ENCODE measurements around the gene FLRT2.

FLRT2 gene

GRCh38 chr14:85620947-85621346, 91.0 kb downstream of the FLRT2 start:
- no peak overlapping the region for H3K4me3 ChIP-seq (ENCODE audit: low read length)
- H3K27me3 ChIP-seq (ENCODE audit: insufficient read depth, low read length), result no peaks in the 10 kb centered on the region
- H3K9me3 ChIP-seq (ENCODE audit: low read length), result no peaks in the 10 kb centered on the region
- H3K4me1 ChIP-seq (ENCODE audit: insufficient read depth, low read length), result no peaks in the 10 kb centered on the region
- H3K36me3 ChIP-seq (ENCODE audit: insufficient read depth, low read length), result no peaks in the 10 kb centered on the region
- H2AFZ ChIP-seq (ENCODE audit: low read depth, low read length), result no peak overlapping the region

GRCh38 chr14:85622106-85622505, 92.2 kb downstream of the FLRT2 start:
- Histone ChIP-seq H3K9me3 (ENCODE audit: low read length) (no peaks in the 10 kb centered on the region), H3K4me3 (ENCODE audit: low read length) (no peak overlapping the region), H3K27me3 (ENCODE audit: insufficient read depth, low read length) (no peaks in the 10 kb centered on the region), H3K4me1 (ENCODE audit: insufficient read depth, low read length) (no peaks in the 10 kb centered on the region), H2AFZ (ENCODE audit: low read depth, low read length) (no peak overlapping the region), H3K36me3 (ENCODE audit: insufficient read depth, low read length) (no peaks in the 10 kb centered on the region)

DNA sequence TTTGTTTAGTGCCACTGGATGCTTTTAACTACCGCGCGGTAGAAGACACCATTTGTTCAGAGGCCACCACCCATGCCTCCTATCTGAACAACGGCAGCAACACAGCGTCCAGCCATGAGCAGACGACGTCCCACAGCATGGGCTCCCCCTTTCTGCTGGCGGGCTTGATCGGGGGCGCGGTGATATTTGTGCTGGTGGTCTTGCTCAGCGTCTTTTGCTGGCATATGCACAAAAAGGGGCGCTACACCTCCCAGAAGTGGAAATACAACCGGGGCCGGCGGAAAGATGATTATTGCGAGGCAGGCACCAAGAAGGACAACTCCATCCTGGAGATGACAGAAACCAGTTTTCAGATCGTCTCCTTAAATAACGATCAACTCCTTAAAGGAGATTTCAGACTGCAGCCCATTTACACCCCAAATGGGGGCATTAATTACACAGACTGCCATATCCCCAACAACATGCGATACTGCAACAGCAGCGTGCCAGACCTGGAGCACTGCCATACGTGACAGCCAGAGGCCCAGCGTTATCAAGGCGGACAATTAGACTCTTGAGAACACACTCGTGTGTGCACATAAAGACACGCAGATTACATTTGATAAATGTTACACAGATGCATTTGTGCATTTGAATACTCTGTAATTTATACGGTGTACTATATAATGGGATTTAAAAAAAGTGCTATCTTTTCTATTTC, 93.2 kb downstream of the FLRT2 start:
- Histone ChIP-seq H3K4me3 (ENCODE audit: low read length) (no peak overlapping the region), H3K9me3 (ENCODE audit: low read length) (no peaks in the 10 kb centered on the region), H2AFZ (ENCODE audit: low read depth, low read length) (no peak overlapping the region), H3K4me1 (ENCODE audit: insufficient read depth, low read length) (no peaks in the 10 kb centered on the region), H3K27me3 (ENCODE audit: insufficient read depth, low read length) (no peaks in the 10 kb centered on the region), H3K36me3 (ENCODE audit: insufficient read depth, low read length) (no peaks in the 10 kb centered on the region)

DNA sequence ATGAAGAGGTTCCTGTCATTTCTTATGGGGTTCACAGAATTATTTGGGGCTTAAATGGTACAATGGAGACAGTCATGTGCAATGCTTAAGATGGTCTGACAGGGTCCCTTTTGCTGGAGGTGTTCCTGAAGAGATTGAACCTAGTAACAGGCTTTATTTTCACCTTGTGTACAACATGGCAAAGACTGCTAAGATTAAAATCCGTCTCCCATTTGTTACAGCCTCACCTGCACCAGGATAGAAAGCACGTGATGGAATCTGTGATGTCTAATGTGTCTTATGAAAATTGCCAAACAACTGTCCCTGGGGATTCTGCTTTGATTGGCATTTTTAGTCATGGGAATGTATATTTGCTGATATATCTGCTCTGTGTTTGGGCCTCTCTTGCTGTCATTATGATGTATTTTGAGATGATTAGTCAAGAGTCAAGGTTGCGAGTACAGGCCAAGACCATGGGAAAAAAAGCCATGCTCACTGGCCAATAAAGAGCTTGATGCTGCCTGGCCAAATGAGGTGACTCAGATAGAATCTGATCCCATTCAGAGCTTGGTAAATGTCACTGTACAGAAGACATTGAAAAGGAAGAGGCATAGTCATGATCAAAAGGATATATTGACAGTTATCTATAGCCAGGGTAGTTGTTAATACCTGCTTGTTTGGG, 96.1 kb downstream of the FLRT2 start:
- Histone ChIP-seq H3K4me3 (ENCODE audit: low read length) (no peak overlapping the region), H2AFZ (ENCODE audit: low read depth, low read length) (no peak overlapping the region), H3K9me3 (ENCODE audit: low read length) (no peaks in the 10 kb centered on the region), H3K4me1 (ENCODE audit: insufficient read depth, low read length) (no peaks in the 10 kb centered on the region), H3K36me3 (ENCODE audit: insufficient read depth, low read length) (no peaks in the 10 kb centered on the region), H3K27me3 (ENCODE audit: insufficient read depth, low read length) (no peaks in the 10 kb centered on the region)

DNA sequence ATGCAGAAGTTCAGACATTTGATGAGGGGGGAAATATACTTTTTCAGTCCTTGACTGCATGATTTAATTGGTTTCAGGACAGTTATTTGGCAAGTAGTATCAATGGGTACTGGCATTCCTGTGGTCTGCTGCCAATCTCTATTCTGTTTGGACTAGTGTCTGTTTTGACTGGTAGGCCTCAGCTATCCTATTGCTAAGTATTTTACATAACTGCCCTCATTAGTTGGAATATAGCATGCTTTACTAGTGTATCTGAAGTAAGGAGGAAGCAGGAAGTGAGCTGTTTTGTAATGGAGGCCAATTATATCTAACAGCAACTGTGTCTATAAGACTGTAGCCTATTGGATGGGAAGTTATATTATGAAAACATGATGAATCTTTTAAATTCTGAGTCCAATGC, 104.3 kb downstream of the FLRT2 start:
- Histone ChIP-seq H3K4me1 (ENCODE audit: insufficient read depth, low read length) (no peaks in the 10 kb centered on the region), H3K36me3 (ENCODE audit: insufficient read depth, low read length) (no peaks in the 10 kb centered on the region)

DNA sequence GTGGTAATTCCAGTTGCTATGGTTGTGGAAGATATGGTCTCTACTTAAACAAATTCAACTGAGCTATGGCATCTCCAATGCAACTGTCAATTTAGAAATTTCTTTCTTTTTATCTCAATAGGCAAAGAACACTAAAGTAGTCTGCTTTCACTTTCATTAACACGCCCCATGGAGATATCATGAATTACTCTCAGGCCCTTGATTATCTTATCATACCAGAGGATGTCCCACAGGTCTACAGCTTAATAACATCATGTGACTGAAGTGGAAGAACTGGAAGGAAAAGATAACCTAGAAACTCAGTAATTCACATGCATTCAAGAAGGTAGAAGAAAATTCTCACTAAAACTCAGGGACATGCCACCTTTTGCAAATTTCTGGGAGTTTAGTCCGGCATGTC, 114.3 kb downstream of the FLRT2 start:
- Histone ChIP-seq H2AFZ (ENCODE audit: low read depth, low read length) (no peak overlapping the region), H3K4me1 (ENCODE audit: insufficient read depth, low read length) (no peaks in the 10 kb centered on the region), H3K36me3 (ENCODE audit: insufficient read depth, low read length) (no peaks in the 10 kb centered on the region), H3K4me3 (ENCODE audit: low read length) (no peak overlapping the region), H3K9me3 (ENCODE audit: low read length) (no peaks in the 10 kb centered on the region), H3K27me3 (ENCODE audit: insufficient read depth, low read length) (no peaks in the 10 kb centered on the region)

More for the DNA sequence above, 104.3 kb downstream of the FLRT2 start:
- H3K4me3 ChIP-seq (ENCODE audit: low read length), result no peak overlapping the region
- no peak overlapping the region for H2AFZ ChIP-seq (ENCODE audit: low read depth, low read length)
- H3K27me3 ChIP-seq (ENCODE audit: insufficient read depth, low read length), result no peaks in the 10 kb centered on the region
- no peaks in the 10 kb centered on the region for H3K9me3 ChIP-seq (ENCODE audit: low read length)

GRCh38 chr14:85653029-85653428, 123.1 kb downstream of the FLRT2 start:
- Histone ChIP-seq H2AFZ (ENCODE audit: low read depth, low read length) (no peak overlapping the region), H3K27me3 (ENCODE audit: insufficient read depth, low read length) (no peaks in the 10 kb centered on the region), H3K4me1 (ENCODE audit: insufficient read depth, low read length) (no peaks in the 10 kb centered on the region), H3K9me3 (ENCODE audit: low read length) (no peaks in the 10 kb centered on the region), H3K4me3 (ENCODE audit: low read length) (no peak overlapping the region), H3K36me3 (ENCODE audit: insufficient read depth, low read length) (no peaks in the 10 kb centered on the region)

GRCh38 chr14:85660243-85660922, 130.4 kb downstream of the FLRT2 start:
- Histone ChIP-seq H2AFZ (ENCODE audit: low read depth, low read length) (no peak overlapping the region), H3K4me3 (ENCODE audit: low read length) (no peak overlapping the region), H3K4me1 (ENCODE audit: insufficient read depth, low read length) (no peaks in the 10 kb centered on the region), H3K9me3 (ENCODE audit: low read length) (no peaks in the 10 kb centered on the region), H3K27me3 (ENCODE audit: insufficient read depth, low read length) (no peaks in the 10 kb centered on the region), H3K36me3 (ENCODE audit: insufficient read depth, low read length) (no peaks in the 10 kb centered on the region)

DNA sequence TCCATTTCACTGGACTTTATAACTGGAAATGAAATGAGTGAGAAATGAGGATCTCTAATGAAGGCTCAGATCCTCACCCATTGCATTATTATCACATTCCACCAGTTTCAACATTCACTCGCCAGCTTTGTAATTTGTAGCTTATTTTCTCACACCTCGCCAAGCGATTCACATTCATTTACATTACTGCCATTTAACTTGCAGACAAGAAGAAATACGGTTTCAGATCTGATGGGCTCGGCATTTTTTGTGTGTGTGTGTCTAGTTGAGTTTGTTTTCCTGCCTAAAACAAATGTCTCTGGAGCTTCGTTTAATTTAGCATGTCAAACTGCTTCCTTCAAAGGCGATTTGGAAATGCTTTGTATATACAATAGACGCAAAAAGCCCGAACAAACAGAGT, 132.2 kb downstream of the FLRT2 start:
- no peak overlapping the region for H3K4me3 ChIP-seq (ENCODE audit: low read length)
- no peak overlapping the region for H2AFZ ChIP-seq (ENCODE audit: low read depth, low read length)
- H3K4me1 ChIP-seq (ENCODE audit: insufficient read depth, low read length), result no peaks in the 10 kb centered on the region
- H3K36me3 ChIP-seq (ENCODE audit: insufficient read depth, low read length), result no peaks in the 10 kb centered on the region
- H3K9me3 ChIP-seq (ENCODE audit: low read length), result no peaks in the 10 kb centered on the region
- H3K27me3 ChIP-seq (ENCODE audit: insufficient read depth, low read length), result no peaks in the 10 kb centered on the region

GRCh38 chr14:85663256-85663655, 133.3 kb downstream of the FLRT2 start:
- Histone ChIP-seq H3K4me3 (ENCODE audit: low read length) (no peak overlapping the region), H3K4me1 (ENCODE audit: insufficient read depth, low read length) (no peaks in the 10 kb centered on the region), H3K9me3 (ENCODE audit: low read length) (no peaks in the 10 kb centered on the region), H3K27me3 (ENCODE audit: insufficient read depth, low read length) (no peaks in the 10 kb centered on the region), H2AFZ (ENCODE audit: low read depth, low read length) (no peak overlapping the region), H3K36me3 (ENCODE audit: insufficient read depth, low read length) (no peaks in the 10 kb centered on the region)

DNA sequence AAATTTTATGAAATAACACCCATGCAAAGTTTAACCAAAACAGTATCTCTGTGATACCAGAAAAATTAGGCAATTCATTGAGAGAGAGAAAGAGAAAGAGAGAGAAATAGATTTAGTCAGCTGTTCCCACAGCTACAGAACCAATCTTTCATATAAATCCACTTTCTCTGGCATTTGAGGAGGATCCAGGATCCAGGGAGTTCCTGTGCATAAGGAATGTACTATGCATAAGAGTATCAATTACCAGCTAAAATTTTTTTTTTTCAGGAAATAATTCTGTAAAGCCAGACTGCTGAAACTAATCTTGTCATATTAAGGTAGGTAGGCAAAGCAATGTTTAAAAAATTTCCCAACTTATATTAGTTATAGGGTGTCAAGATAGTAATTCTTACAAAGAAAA, 133.7 kb downstream of the FLRT2 start:
- no peak overlapping the region for H3K4me3 ChIP-seq (ENCODE audit: low read length)
- no peaks in the 10 kb centered on the region for H3K27me3 ChIP-seq (ENCODE audit: insufficient read depth, low read length)
- no peak overlapping the region for H2AFZ ChIP-seq (ENCODE audit: low read depth, low read length)
- no peaks in the 10 kb centered on the region for H3K36me3 ChIP-seq (ENCODE audit: insufficient read depth, low read length)
- H3K4me1 ChIP-seq (ENCODE audit: insufficient read depth, low read length), result no peaks in the 10 kb centered on the region
- no peaks in the 10 kb centered on the region for H3K9me3 ChIP-seq (ENCODE audit: low read length)

DNA sequence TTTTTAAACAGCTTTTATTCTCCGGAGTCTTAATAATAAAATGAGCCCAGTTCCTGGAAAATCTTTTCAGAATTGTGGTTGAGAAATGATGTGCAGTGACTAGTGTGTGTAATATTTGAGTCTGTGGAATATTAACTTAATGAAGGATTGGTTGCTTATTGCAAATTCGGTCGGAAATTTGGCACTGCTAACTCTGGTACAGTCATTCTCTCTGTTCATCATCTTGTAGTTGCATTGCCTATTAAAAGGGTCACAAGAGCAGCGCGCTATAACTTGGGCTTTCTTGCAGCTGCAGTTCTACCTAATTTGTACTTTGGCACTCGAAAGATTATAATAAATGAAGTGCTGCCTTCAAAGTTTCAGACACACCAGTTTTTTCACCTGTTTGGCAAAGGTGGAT, 146.0 kb downstream of the FLRT2 start:
- Histone ChIP-seq H2AFZ (ENCODE audit: low read depth, low read length) (no peak overlapping the region), H3K4me1 (ENCODE audit: insufficient read depth, low read length) (no peaks in the 10 kb centered on the region), H3K9me3 (ENCODE audit: low read length) (no peaks in the 10 kb centered on the region), H3K36me3 (ENCODE audit: insufficient read depth, low read length) (no peaks in the 10 kb centered on the region), H3K27me3 (ENCODE audit: insufficient read depth, low read length) (no peaks in the 10 kb centered on the region), H3K4me3 (ENCODE audit: low read length) (no peak overlapping the region)

DNA sequence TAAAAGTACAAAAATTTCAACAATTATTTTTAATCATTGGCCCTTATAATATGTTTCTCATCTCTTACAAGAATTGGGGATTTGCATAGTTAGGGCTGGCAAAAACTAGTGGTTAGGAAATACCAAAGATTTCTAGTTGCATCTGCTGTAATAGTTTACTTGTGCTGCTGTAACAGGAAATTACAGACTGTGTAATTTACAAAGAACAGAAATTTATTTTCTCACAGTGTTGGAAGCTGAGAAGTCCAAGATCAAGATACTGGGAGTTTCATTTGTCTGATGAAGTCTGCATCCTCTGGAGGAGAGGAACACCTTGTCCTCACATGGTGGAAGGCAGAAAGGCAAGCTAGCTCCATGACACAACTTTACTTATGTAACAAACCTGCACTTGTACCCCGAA, 157.0 kb downstream of the FLRT2 start:
- H3K27me3 ChIP-seq (ENCODE audit: insufficient read depth, low read length), result no peaks in the 10 kb centered on the region
- no peak overlapping the region for H2AFZ ChIP-seq (ENCODE audit: low read depth, low read length)
- H3K36me3 ChIP-seq (ENCODE audit: insufficient read depth, low read length), result no peaks in the 10 kb centered on the region
- H3K9me3 ChIP-seq (ENCODE audit: low read length), result no peaks in the 10 kb centered on the region
- H3K4me1 ChIP-seq (ENCODE audit: insufficient read depth, low read length), result no peaks in the 10 kb centered on the region
- H3K4me3 ChIP-seq (ENCODE audit: low read length), result no peak overlapping the region

Data from neuron (in vitro differentiated cells).